GM10847 (cell line): ENCODE data around the gene ARNT2.

Experiments
- POLR2A ChIP-seq: IDR thresholded peaks from 2 replicates; pipeline ENCODE4 v1.6.1; 2011; ENCODE audit not compliant: insufficient read length; ENCODE audit errors: extremely low read depth

The ARNT2 gene

DNA sequence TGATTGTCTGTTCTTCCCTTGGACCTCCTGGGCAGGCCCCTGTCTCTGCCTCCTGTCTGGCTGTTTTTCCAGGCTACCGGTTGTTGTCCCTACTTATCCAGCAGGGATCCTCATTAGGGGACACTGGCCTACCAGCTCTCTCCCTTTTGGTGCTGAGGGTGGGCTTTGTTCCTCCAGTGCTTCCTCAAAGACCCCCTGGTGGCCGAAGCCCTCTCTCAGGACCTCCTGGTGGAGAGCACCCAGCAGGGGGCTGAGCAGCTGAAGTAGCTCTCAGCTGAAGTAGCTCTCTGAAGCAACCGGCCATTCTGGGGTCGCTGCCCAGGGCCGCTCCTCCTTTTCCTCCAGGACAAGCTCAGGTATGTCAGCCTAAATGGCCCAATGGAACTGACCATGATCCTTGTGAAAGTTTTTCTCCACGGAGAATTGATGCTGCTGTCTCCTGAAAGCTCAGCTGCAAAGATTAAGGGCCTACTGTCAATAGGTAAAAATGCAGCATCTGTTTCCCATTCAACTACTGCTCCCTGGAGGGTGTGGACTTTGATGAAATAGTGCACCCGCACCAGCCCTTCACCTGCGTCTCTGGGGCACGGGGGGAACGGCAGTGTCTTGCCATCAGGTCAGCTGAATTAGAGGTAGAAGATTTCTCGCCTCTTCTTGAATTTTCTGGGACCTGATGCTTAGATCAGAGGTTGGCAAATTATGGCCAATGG, 27.6 kb downstream of the ARNT2 start:
- no peak for TF ChIP-seq POLR2A

DNA sequence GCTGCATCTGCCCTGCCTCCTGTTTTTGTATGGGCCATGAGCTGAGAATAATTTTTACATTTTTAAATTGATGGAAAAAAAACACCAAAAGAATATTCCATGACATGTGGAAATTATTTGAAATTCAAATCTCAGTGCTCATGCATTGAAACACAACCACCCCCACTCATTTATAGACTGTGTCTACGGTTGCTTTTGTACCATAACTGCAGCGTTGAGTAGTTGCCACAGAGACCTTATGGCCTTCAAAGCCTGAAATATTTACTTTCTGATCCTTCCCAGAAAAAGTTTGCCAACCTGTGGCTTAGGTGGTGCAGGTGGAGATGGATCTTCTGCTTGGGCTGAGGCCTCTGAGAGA, 28.1 kb downstream of the ARNT2 start:
- no peak for TF ChIP-seq POLR2A

DNA sequence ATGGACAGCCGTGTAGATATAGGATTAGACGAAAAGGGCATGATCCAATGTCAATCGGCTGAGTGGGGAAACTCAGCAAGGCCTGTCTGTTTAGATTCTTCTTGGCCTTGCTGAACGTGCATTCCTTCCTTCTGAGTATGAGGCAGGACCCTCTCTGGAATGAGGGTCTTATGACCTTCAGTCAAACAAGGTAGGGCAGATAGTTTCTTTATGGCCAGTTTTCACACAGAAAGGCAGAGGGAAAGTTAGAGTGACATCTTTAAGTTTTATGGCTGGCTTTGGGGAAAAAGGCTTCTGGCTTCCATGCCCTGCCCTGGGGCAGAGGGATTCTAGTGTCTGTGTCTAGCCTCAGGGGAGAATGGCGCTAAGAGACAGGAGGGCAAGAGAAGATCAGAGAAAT, 29.7 kb downstream of the ARNT2 start:
- no peak for TF ChIP-seq POLR2A

GRCh38 chr15:80434926-80435720, 30.9 kb downstream of the ARNT2 start:
- TF ChIP-seq POLR2A = no peak

- no peak for TF ChIP-seq POLR2A
These were observed 32.5 kb downstream of the ARNT2 start for GRCh38 chr15:80436511-80437307.

DNA sequence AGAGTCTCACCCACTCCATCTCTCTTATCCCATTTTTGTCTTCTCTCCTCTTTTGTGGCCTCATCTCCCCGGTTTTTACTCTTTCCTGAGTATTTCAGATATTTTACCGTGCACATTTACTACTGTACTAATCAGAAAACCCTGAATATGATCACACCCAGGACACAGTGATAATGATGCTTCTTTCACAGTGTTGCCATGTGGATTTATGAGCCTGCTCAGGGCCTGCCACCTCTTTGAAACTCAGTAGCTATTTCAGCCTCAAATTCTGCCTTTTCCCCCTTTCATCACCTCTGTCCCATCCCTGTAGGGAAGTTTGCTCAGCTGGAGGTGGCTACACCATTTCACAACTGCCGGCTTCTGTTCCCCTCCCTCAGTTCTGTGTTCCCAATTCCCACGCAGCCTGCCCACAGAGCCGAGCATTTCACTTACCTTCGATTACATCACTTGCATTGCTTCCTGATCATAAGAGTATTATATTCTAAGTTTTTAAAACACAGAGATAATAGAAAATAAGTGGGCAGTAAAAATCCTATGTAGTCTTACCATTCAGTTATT, 33.2 kb downstream of the ARNT2 start:
- no peak for TF ChIP-seq POLR2A

DNA sequence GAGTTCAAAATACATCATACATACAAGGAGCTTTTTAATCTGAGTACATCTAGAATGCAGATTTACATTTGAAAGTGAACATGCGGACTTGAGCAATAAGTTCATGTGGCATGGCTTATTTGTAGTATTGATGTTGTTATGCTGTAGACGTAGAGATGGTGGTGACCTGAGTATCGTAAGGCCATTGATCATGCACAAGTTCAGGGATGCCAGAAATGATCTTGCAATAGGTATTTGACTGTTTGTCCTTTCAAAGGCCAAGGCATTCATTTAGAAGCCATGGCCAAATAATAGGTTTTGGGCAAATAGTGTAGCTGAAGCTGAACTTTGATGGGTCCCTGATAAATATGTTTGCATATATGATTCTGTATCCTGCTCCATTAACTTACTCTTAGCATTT, 35.0 kb downstream of the ARNT2 start:
- TF ChIP-seq POLR2A = no peak

DNA sequence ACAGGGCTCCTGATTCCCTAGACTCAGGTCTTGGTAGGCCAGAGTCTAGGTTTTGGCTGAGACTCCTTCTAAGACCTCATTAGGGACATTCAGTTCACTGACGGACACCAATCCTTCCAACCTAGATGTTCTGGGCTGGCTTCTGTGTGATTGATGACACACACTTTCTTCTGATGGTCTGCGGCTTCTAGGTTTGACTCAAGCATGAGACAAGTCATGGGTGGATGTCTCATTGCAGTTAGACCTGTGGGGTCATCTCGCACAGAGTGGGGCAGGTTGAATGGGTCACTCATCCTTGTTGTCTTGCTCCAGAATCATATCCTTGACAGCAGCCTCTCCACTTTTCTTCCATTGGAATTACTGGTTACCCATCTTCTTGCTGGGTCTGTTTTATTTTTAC, 35.8 kb downstream of the ARNT2 start:
- TF ChIP-seq POLR2A = no peak

DNA sequence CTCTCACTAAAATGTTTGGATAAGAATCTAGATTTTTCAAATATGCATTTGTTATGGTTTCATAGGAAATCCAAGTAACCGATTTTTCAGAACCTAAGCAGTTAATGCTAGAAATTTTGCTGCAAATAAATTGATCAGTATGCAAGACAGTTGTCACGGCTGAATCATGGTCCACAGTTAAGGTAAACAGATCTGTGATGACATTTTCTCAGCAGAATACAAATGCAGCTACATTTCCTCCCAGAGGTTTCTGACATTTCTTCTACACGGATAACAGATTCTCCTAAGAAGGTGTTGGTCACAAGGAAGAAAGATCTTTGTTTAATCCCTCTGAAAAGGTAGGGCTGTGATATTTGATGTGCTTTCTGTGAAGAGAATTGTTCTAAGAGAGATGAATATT, 36.9 kb downstream of the ARNT2 start:
- no peak for TF ChIP-seq POLR2A

- no peak for TF ChIP-seq POLR2A
These were observed 37.5 kb downstream of the ARNT2 start for GRCh38 chr15:80441714-80442113.

- TF ChIP-seq POLR2A = no peak
These were observed 38.7 kb downstream of the ARNT2 start for GRCh38 chr15:80442728-80443403.

- no peak for TF ChIP-seq POLR2A
These were observed 40.6 kb downstream of the ARNT2 start for GRCh38 chr15:80444680-80445251.

GRCh38 chr15:80445300-80446041, 41.3 kb downstream of the ARNT2 start:
- no peak for TF ChIP-seq POLR2A

- no peak for TF ChIP-seq POLR2A
These were observed 42.9 kb downstream of the ARNT2 start for GRCh38 chr15:80447077-80447476.

DNA sequence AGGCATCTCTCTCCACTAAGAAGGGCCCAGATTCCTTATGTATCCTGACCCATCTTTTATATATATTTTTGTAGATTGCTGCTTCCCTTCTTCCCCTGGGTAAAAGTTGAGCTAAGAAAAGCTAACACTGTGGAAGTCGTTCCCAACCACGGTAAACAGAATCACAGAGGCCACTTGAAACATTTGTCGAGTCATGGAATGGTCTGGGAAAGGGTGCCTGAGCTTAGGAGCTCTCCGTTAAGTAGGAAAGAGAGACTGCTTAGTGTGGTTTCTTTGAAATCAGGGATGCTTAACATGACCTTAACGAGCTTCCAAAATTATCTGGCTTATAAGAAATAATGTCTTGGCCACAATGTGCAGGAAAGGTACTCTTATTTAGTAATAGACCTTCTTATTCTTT, 45.6 kb downstream of the ARNT2 start:
- no peak for TF ChIP-seq POLR2A
